GM10266 (cell line): ENCODE results near the gene ALPG.
"Not testable (repeated sequence)": the region's sequence is repeated elsewhere in the genome, so short reads cannot be mapped to it uniquely, and the experiment has no call there.

ENCODE experiments used
- DNase-seq: peaks from one replicate; pipeline ENCODE4 v3.0.0; 2012; ENCODE audit errors: extremely low spot score
- TF ChIP-seq, protein P1 (sequence below): IDR thresholded peaks from 2 replicates; pipeline ENCODE4 v1.5.1; 2012; ENCODE audit warnings: mild to moderate bottlenecking, low read depth; ENCODE audit not compliant: control insufficient read depth, insufficient read depth; ENCODE audit errors: missing control alignments

The ALPG gene

DNA sequence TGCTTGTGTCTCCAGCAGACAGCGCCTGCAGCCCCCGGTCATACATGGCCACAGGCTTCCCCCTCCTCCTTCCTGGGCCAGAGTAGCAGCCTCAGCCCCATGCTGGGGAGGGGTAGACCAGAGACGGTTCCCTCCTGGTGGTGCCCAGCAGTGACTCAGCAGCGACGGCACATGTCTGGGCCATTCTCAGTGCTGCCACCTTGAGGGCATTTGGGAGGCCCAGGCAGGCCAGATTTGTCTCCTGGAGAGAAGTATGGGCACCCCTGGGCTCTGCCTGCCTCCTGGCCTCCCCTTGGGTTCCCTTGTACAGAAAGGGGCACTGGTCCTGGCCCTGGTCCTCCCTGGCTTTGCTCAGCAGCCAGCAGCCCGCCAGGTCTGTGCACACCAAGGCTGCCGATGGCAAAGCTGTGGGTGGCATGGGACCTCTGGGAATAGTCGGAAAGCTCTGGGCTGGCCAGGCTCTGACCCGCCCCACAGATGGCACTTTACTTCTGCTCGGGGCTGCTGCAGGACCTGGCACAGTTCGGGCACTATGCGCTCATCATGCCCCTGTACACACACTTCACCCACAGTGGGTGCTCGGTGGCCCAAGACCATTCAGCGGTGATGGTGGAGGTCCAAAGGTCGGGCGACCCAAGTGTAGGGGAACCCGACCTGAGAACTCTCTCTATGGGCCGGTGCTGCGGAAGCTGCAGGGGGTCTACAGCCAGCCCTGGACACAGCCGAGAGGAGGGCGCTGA, 37.9 kb downstream of the ALPG start:
- DNase-seq = peak; percentile 72
- TF ChIP-seq, protein P1, sequence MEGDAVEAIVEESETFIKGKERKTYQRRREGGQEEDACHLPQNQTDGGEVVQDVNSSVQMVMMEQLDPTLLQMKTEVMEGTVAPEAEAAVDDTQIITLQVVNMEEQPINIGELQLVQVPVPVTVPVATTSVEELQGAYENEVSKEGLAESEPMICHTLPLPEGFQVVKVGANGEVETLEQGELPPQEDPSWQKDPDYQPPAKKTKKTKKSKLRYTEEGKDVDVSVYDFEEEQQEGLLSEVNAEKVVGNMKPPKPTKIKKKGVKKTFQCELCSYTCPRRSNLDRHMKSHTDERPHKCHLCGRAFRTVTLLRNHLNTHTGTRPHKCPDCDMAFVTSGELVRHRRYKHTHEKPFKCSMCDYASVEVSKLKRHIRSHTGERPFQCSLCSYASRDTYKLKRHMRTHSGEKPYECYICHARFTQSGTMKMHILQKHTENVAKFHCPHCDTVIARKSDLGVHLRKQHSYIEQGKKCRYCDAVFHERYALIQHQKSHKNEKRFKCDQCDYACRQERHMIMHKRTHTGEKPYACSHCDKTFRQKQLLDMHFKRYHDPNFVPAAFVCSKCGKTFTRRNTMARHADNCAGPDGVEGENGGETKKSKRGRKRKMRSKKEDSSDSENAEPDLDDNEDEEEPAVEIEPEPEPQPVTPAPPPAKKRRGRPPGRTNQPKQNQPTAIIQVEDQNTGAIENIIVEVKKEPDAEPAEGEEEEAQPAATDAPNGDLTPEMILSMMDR = peak; percentile 73

DNA sequence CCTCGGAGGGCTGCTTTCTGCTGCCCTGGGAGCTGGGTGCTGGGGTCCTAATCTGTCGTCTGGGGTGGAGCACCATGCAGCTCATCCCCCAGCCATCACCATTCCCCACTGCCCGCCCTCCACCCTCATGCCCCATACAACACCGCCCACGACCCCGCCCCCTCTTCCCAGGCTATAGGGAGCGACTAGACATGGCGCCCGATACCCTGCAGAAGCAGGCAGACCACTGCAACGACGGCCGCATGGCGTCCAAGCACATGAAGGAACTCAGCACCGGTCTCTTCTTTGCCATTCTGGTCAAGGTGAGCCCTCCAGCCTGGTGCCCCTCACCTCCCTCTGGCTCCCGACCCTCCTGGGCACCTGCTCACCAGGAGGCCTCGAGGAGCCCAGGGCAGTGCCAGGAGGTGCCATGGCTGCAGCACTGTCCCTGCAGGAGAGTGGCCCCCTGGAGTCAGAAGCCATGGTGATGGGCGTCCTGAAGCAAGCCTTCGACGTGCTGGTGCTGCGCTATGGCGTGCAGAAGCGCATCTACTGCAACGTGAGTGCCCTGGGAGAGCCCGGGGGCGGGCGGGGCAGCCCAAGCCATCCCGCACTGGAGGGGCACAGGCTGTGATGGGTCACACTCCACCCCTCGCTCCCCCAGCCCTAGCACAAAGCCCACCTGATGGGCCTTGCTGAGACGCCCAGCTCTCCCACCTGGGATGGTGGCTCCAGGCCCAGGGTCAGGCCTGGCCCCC, 38.7 kb downstream of the ALPG start:
- not testable (repeated sequence) for DNase-seq

- not testable (repeated sequence) for DNase-seq
Measured at GRCh38 chr2:232446266-232446777, 39.7 kb downstream of the ALPG start.

DNA sequence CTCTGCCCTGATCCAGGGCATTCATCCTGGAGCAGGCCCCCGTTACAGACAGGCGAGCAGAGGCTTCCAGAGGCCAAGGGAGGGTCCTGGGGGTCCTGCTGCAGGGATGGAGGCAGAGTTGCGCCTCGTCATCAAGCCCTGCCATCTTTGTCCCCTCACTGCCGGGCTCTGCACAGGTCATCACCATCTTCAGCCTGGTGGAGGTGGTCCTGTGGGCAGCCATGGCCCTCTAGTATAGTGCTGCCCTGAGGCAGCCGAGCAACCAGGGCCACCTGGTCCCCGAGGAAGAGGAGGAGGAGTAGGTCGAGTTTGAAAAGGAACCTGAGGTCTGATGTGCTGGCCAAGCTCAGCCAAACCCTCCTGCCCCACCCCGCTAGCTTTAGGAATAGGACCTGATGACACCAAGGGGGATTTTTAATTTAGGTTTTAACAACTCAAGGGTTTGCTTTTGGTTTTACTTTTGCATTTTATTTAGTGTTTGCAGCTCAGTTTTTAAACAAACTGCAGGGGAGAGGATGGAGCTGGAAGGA, 40.5 kb downstream of the ALPG start:
- TF ChIP-seq, protein P1 = no peak
- DNase-seq = no peak

DNA sequence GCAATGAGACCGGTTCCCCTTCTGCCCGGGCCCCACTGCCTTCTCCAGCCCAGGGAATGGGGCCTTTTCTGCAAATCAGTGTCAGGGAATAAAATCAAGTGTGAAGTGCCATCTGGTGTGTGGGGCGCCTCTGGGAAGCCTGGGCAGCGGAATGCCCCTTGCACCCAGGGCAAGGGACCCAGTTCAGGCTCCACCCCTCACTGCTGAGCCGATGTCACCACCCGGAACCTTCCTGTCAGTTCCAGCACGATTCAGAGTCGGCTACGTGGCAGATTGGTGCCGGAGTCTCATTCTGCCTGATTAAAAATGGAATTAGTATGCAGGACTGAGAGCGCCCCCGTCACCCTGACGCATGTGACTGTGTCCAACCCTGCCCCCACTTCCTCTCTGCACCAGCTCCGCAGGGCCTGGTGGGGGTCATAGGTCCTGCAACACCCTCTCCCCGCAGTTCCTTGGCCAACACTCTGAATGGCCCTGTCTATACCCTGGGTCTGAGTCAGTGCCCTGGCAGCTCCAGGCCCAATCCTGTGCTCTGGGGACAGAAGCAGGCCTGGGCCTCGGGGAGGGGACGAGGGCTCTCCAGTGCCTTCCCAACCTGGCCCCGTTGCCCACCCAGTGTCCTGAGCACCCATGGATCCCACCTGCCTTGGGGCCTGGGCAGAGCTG, 41.1 kb downstream of the ALPG start:
- no peak for DNase-seq
- TF ChIP-seq, protein P1 = no peak

- TF ChIP-seq, protein P1 = no peak
- no peak for DNase-seq
Measured at GRCh38 chr2:232448304-232448690, 41.7 kb downstream of the ALPG start.

DNA sequence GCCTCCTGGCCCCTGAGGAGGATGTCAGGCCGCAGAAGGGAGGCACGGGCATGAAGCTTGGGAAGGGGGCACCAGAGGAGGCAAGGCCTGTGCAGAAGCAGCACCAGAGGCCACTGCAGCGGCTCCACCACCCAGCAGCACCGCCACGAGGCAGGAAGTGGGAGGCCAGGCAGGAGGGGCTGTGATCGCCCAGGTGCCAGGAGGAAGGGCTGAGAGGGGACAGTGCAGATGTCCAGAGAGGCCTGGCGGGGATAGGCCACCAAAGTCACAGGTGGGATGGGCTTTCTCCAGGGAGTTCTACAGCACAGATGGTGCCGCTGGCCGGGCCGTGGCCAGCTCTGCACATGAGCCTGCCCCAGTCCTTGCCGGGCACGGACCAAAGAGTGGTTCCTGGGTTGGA, 43.3 kb downstream of the ALPG start:
- no peak for DNase-seq
- TF ChIP-seq, protein P1 = no peak

- DNase-seq = not testable (repeated sequence)
Measured at GRCh38 chr2:232451645-232452044, 45.0 kb downstream of the ALPG start.
